B cell (primary cell): ENCODE results near the gene TACO1.

ENCODE experiments used
- EZH2 ChIP-seq: IDR thresholded peaks from 2 replicates; pipeline ENCODE4 v1.6.1; 2012; ENCODE audit warnings: borderline replicate concordance, low read depth, mild to moderate bottlenecking, moderate library complexity, low read length; ENCODE audit not compliant: insufficient read depth, poor library complexity, severe bottlenecking
- TF ChIP-seq, protein P1 (sequence below): fragments of 200-600 bp; IDR thresholded peaks from one replicate; pipeline ENCODE4 v1.8.0; 2022; ENCODE audit warnings: antibody characterized with exemption, mild to moderate bottlenecking

DNA sequence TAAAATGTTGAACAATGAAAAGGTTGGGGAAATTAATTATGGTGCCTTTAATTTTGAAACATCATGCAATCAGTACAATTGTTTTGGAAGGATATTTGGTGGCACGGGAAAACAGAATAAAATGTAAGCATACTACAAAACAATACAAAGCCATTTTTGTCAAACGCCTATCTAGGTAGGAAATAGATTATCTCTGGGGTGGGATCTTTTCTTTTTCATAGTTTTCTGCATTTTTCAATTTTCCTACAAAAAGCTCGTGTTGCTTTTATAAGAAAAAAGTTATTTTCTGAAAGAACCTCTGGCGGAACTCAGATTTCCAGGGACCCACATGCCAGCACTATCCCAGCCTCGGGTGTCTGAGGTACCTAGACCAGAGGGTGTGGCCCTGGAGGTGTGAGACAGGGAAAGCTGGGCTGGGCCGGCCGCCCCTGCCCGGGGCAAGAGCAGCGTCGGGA is 20.6 kb downstream of the TACO1 start:
- TF ChIP-seq, protein P1, sequence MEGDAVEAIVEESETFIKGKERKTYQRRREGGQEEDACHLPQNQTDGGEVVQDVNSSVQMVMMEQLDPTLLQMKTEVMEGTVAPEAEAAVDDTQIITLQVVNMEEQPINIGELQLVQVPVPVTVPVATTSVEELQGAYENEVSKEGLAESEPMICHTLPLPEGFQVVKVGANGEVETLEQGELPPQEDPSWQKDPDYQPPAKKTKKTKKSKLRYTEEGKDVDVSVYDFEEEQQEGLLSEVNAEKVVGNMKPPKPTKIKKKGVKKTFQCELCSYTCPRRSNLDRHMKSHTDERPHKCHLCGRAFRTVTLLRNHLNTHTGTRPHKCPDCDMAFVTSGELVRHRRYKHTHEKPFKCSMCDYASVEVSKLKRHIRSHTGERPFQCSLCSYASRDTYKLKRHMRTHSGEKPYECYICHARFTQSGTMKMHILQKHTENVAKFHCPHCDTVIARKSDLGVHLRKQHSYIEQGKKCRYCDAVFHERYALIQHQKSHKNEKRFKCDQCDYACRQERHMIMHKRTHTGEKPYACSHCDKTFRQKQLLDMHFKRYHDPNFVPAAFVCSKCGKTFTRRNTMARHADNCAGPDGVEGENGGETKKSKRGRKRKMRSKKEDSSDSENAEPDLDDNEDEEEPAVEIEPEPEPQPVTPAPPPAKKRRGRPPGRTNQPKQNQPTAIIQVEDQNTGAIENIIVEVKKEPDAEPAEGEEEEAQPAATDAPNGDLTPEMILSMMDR: no peak
- no peak for TF ChIP-seq EZH2
